A673 (cell line): Measurements from ENCODE around the gene CCDC74B.

Source experiments
- EZH2 ChIP-seq: fragments of 200-600 bp; sonication (generic); IDR thresholded peaks from 2 replicates; pipeline ENCODE4 v1.6.1; 2017; ENCODE audit warnings: borderline replicate concordance, low read depth, mild to moderate bottlenecking, mixed read lengths, antibody characterized with exemption, low read length; ENCODE audit not compliant: poor library complexity, severe bottlenecking
- TF ChIP-seq, protein P1 (sequence below): fragments of 300-800, 200-600 bp; sonication (generic); conservative IDR thresholded peaks from 2 replicates; pipeline ENCODE4 v1.5.1; 2017; ENCODE audit warnings: low read depth, mild to moderate bottlenecking, antibody characterized with exemption, low read length, moderate library complexity, mixed read lengths

DNA sequence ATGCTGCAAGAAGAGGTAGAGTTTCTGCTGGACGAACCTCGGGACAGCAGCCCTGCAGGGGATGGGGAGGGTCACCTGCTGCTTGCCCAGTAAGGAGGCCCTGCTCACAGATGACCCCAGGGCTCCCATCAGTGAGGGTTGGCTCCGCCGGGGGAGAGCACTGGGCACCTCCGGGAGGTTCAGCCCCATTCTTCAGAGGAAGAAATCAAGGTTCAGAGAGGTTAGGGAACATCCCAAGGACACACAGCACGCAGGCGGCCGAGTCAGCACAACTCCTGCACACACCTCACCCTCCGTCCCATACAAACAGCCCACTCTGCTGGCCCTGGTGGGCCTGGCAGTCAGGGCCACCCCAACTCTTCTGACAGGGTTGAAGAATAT, 11.7 kb upstream of the CCDC74B start:
- TF ChIP-seq, protein P1, sequence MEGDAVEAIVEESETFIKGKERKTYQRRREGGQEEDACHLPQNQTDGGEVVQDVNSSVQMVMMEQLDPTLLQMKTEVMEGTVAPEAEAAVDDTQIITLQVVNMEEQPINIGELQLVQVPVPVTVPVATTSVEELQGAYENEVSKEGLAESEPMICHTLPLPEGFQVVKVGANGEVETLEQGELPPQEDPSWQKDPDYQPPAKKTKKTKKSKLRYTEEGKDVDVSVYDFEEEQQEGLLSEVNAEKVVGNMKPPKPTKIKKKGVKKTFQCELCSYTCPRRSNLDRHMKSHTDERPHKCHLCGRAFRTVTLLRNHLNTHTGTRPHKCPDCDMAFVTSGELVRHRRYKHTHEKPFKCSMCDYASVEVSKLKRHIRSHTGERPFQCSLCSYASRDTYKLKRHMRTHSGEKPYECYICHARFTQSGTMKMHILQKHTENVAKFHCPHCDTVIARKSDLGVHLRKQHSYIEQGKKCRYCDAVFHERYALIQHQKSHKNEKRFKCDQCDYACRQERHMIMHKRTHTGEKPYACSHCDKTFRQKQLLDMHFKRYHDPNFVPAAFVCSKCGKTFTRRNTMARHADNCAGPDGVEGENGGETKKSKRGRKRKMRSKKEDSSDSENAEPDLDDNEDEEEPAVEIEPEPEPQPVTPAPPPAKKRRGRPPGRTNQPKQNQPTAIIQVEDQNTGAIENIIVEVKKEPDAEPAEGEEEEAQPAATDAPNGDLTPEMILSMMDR: no peak
- TF ChIP-seq EZH2: no peak
